T-helper 17 cell (primary cell): Measurements from ENCODE around the gene ACSM3. TPM values are rescaled to one million over a fixed set of nuclear protein-coding genes. Genes with fewer than 3 reads are reported as not detected.
A peak's percentile ranks its signal among the peaks of the same experiment; 100 is the strongest.
"Not testable (repeated sequence)": the region's sequence is repeated elsewhere in the genome, so short reads cannot be mapped to it uniquely, and the experiment has no call there.

Experiments used
- ATAC-seq: fragments of 150-1000 bp; cut with Tn5 transposase; 2 replicates; pipeline ENCODE4 v1.10.0; 2021; ENCODE audit warnings: mild to moderate bottlenecking, moderate library complexity
- DNase-seq, 3 donors: peaks; one replicate each; pipeline versions ENCODE4 v3.0.0 to v3.0.0-alpha.2; 2020 to 2021
- H3K9me3 ChIP-seq: one replicate; pipeline ENCODE4 v1.7.0; 2013; ENCODE audit warnings: low read length, mild to moderate bottlenecking; ENCODE audit not compliant: control insufficient read depth, poor library complexity, severe bottlenecking
- H3K27ac Mint-ChIP-seq: one replicate; pipeline ENCODE4 v1.8.0; 2022; ENCODE audit warnings: mild to moderate bottlenecking, moderate library complexity, mixed read lengths
- H3K27me3 Mint-ChIP-seq: one replicate; pipeline ENCODE4 v1.8.0; 2022; ENCODE audit warnings: mixed read lengths
- H3K36me3 Mint-ChIP-seq: one replicate; pipeline ENCODE4 v1.8.0; 2022; ENCODE audit warnings: low read depth, mixed read lengths
- H3K4me1 Mint-ChIP-seq: one replicate; pipeline ENCODE4 v1.8.0; 2022; ENCODE audit warnings: mild to moderate bottlenecking, mixed read lengths
- H3K4me3 Mint-ChIP-seq: one replicate; pipeline ENCODE4 v1.8.0; 2022; ENCODE audit warnings: mild to moderate bottlenecking, moderate library complexity, mixed read lengths
- total RNA-seq, 4 donors: library from RNA in 2 of 4; stranded (reverse) in 2 of 4; gene quantifications; one replicate each; pipeline ENCODE4 v1.2.3 and lab custom pipeline; 2022 to 2026

Gene ACSM3
- total RNA-seq, 2 donors from 2014 or later = 5.1 to 6.6 TPM

DNA sequence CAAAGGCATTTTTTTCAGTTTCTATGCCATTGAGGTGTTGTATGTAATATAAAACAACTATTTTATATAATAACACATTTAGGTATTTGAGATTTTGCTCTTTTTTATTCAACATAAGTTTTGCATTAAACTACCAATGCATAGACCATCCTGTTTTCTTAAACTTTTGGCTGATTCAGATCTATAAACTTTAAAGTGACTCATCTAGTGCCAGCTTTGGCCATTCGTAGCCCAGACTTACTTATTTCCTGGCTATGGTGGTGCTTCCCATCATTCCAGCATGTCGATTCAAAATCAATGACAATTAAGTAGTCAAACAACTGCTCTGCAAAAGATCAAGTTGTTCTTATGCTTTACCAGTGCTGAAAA is 39.4 kb downstream of the ACSM3 start:
- Mint-ChIP-seq H3K4me1 (peaks cover 23% of the 10 kb centered on the region), H3K36me3 (no peaks in the 10 kb centered on the region), H3K27me3 (no peaks in the 10 kb centered on the region), H3K27ac (no peak overlapping the region), H3K4me3 (no peak overlapping the region)
- no peaks in the 10 kb centered on the region for H3K9me3 ChIP-seq
- DNase-seq (no peak), ATAC-seq (no peak)

DNA sequence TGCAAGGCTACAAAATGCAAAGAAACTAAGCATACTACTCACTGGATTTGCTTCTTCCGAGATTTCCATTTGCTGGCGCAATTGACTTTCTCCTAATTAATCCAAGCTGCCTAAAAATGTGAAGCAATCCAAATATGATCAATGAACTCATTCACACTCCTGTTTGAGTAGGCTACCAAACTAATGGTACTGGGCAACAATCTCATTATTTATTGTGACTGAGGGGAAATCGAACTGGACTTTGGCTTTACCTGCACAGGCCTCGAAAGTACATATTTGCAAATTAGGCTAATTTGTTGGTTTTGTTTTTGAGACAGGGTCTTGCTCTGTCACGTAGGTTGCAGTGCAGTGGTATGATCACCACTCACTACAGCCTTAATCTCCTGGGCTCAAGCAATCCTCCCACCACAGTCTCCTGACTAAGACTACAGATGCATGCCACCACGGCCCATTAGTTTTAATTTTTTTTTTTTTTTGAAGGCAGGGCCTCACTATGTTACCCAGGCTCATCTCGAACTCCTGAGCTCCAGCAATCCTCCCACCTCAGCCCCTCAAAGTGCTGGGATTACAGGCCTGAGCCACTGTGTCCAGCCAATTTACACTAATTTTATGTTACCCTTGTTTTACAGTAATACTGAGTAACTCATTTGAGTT is 39.9 kb downstream of the ACSM3 start:
- H3K9me3 ChIP-seq = no peaks in the 10 kb centered on the region
- Mint-ChIP-seq H3K27me3 (no peaks in the 10 kb centered on the region), H3K4me3 (no peak overlapping the region), H3K36me3 (no peaks in the 10 kb centered on the region), H3K4me1 (peaks cover 18% of the 10 kb centered on the region), H3K27ac (no peak overlapping the region)
- ATAC-seq = no peak
- DNase-seq = no peak

DNA sequence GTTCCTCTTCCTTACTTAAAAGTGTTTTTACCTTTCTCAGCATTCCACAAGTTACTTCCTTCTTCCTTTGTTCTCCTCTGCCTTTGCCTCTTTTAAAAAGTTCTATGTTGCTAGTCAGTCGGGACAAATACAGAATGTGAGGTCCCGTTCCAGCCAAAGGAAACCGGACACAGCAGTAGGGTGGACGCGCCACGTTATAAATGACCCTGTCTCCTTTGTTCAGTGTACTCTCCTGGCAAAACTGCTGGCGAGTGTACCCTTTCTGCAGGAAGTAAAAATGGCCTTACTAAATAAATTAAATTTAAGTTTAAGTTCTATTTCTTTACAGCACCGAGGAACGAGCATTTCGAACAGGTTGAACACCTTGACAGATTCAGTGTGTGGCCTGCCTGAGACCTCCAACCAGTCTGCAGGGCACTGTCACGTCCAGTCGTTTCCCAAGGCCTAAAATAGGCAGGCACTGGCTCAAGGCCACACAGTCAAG is 41.9 kb downstream of the ACSM3 start:
- not testable (repeated sequence) for H3K36me3 Mint-ChIP-seq, H3K27me3 Mint-ChIP-seq, ATAC-seq, DNase-seq, H3K9me3 ChIP-seq
- H3K4me3 Mint-ChIP-seq = peak overlapping the region; percentile 97
- H3K4me1 Mint-ChIP-seq = peaks cover 16% of the 10 kb centered on the region
- peak overlapping the region; percentile 95 for H3K27ac Mint-ChIP-seq

DNA sequence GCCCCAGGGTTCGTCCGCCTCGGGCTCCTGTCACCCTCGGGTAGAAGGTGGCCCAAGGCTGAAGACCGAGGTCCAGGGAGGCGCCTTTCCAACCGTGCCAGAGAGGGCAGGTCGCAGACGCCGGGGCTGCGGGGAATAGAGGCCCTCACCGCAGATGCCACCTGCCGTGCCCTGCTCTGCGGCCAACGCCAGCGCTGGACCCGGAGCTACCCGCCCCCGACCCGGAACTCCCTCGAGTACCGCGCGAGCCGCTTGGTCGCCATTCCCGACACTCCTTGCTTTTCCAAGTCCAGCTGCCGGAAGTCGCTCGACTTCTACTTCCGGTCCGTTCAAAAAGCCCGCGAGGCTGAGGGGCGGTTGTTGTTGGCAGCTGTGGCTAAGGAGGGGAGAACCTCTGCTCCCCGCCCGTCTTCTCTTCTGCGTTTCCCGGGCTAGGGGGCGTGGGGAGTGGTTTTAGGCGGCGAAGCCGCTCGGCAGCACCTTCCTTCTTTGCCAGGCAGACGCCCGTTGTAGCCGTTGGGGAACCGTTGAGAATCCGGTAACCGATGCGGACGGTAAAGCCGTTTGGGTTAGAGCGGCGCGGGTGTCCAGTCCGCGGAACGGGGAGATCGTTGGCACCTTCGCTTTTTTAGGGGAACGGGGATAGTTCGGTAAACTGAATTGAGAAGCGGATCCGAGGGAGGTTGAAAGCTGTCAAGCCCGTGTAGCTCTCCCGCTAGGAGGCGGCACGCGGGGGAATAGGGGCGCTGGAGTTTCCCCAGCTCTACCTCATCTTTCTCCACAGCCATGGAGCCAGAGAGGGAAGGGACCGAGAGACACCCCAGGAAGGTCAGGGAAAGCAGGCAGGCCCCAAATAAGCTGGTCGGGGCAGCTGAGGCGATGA is 42.6 kb downstream of the ACSM3 start, which contains the start of the genes ERI2 and REXO5:
Gene ERI2 (minus strand): TSS at position 305 of the 883 bp plus-strand sequence. CDS start 42 bp downstream, at position 263.
Gene REXO5 (plus strand): TSS at position 360 of the 883 bp plus-strand sequence. CDS start 427 bp downstream, at position 787.
- Mint-ChIP-seq H3K27ac (peak within 1 kb of the TSS; percentile 95), H3K4me1 (peaks cover 16% of the 10 kb centered on the region), H3K27me3 (no peaks in the 10 kb centered on the region), H3K4me3 (peak within 1 kb of the TSS; percentile 97), H3K36me3 (no peaks in the 10 kb centered on the region)
- no peaks in the 10 kb centered on the region for H3K9me3 ChIP-seq
- DNase-seq (peak; percentile 50 to 59 (median 52)), ATAC-seq (peak; percentile 90)

DNA sequence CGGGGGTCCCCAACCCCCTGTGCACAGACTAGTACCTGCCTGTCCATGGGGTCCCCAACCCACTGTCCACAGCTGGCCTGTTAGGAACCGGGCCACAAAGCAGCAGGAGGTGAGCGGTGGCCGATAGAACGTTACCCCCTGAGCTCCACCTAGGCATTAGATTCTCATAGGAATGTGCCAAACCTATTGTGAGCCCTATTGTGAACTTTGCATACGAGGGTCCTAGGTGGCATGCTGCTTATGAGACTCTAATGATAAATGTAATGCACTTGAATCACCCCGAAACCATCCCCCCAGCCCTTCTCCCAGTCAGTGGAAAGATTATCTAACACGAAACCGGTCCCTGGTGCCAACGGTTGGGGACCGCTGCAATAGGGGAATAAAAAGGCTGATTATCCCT is 44.0 kb downstream of the ACSM3 start:
- ATAC-seq = no peak
- Mint-ChIP-seq H3K4me3 (peak overlapping the region; percentile 55), H3K36me3 (no peaks in the 10 kb centered on the region), H3K4me1 (peaks cover 16% of the 10 kb centered on the region), H3K27ac (peak overlapping the region; percentile 51), H3K27me3 (no peaks in the 10 kb centered on the region)
- DNase-seq = no peak
- H3K9me3 ChIP-seq = no peaks in the 10 kb centered on the region

DNA sequence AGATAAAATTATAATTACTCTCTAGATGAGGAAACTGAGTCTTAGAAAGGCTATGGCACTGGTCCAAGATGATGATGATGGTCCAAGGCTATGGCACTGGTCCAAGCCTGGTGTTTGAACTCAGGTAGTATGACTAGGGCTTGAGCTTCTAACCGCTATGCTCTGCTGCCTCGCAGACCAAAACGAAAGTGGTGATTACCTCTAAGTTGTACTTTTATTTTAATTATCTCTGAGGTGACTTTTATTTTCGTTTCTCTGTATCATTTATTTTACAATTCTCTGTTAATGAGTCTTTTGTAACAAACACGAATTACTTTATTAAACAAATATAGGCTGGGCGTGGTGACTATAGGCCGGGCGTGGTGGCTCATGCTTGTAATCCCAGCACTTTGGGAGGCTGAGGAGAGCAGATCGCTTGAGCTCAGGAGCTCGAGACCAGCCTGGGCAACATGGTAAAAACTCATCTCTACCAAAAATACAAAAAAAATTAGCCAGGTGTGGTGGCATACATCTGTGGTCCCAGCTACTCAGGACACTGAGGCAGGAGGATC is 48.1 kb downstream of the ACSM3 start:
- Mint-ChIP-seq H3K27me3 (no peaks in the 10 kb centered on the region), H3K4me3 (no peak overlapping the region), H3K36me3 (no peaks in the 10 kb centered on the region), H3K4me1 (peaks cover 13% of the 10 kb centered on the region), H3K27ac (no peak overlapping the region)
- ATAC-seq (no peak), DNase-seq (no peak)
- H3K9me3 ChIP-seq = no peaks in the 10 kb centered on the region

GRCh38 chr16:20812510-20812909 is 48.7 kb downstream of the ACSM3 start:
- no peak for ATAC-seq
- Mint-ChIP-seq H3K36me3 (no peaks in the 10 kb centered on the region), H3K4me1 (peaks cover 10% of the 10 kb centered on the region), H3K4me3 (no peak overlapping the region), H3K27me3 (no peaks in the 10 kb centered on the region), H3K27ac (no peak overlapping the region)
- no peak for DNase-seq
- H3K9me3 ChIP-seq = no peaks in the 10 kb centered on the region

GRCh38 chr16:20814784-20815183 is 51.0 kb downstream of the ACSM3 start:
- Mint-ChIP-seq H3K27ac (no peak overlapping the region), H3K4me3 (no peak overlapping the region)
- DNase-seq = no peak

DNA sequence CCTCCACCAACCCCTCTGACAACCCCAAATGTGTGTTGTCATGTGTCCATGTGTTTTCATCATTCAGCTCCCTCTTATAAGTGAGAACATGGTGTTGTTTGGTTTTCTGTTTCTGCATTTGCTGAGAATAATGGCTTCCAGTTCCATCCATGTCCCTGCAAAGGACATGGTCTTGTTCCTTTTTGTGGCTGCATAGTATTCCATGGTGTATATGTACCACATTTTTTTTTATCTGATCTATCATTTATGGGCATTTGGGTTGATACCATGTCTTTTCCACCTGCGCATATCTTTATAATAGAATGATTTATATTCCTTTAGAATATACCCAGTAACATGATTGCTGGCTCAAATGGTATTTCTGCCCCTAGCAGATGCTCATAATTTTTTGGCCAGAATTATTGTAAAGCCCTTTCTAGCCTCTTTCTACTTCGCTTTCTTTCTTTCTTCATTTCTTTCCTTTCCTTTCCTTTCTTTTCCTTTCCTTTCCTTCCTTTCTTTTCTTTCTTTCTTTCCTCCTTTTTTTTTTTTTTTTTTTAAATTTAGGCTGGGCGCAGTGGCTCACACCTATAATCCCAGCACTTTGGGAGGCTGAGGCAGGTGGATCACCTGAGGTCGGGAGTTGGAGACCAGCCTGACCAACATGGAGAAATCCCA is 55.2 kb downstream of the ACSM3 start:
- Mint-ChIP-seq H3K27ac (no peak overlapping the region), H3K4me1 (peaks cover 7% of the 10 kb centered on the region), H3K36me3 (no peaks in the 10 kb centered on the region), H3K4me3 (no peak overlapping the region), H3K27me3 (no peaks in the 10 kb centered on the region)
- no peaks in the 10 kb centered on the region for H3K9me3 ChIP-seq
- DNase-seq (no peak), ATAC-seq (no peak)

More at GRCh38 chr16:20814784-20815183, 51.0 kb downstream of the ACSM3 start:
- no peaks in the 10 kb centered on the region for H3K36me3 Mint-ChIP-seq
- H3K9me3 ChIP-seq = no peaks in the 10 kb centered on the region
- ATAC-seq = no peak
- H3K27me3 Mint-ChIP-seq = no peaks in the 10 kb centered on the region
- H3K4me1 Mint-ChIP-seq = peaks cover 10% of the 10 kb centered on the region

GRCh38 chr16:20821682-20822081 is 57.9 kb downstream of the ACSM3 start:
- no peak overlapping the region for H3K4me3 Mint-ChIP-seq
- DNase-seq = no peak
- no peaks in the 10 kb centered on the region for H3K36me3 Mint-ChIP-seq
- no peaks in the 10 kb centered on the region for H3K27me3 Mint-ChIP-seq
- peaks cover 5% of the 10 kb centered on the region for H3K4me1 Mint-ChIP-seq
- peak overlapping the region; percentile 69 for H3K27ac Mint-ChIP-seq
- no peak for ATAC-seq
- H3K9me3 ChIP-seq = no peaks in the 10 kb centered on the region

GRCh38 chr16:20822521-20823325 is 58.9 kb downstream of the ACSM3 start:
- no peaks in the 10 kb centered on the region for H3K27me3 Mint-ChIP-seq
- H3K27ac Mint-ChIP-seq = no peak overlapping the region
- no peaks in the 10 kb centered on the region for H3K36me3 Mint-ChIP-seq
- DNase-seq (no peak), ATAC-seq (no peak)
- H3K4me3 Mint-ChIP-seq = no peak overlapping the region
- peaks cover 3% of the 10 kb centered on the region for H3K4me1 Mint-ChIP-seq
- no peaks in the 10 kb centered on the region for H3K9me3 ChIP-seq

- no peak for ATAC-seq
- H3K9me3 ChIP-seq = no peaks in the 10 kb centered on the region
- H3K4me3 Mint-ChIP-seq = no peak overlapping the region
- no peaks in the 10 kb centered on the region for H3K36me3 Mint-ChIP-seq
- DNase-seq = no peak
- H3K4me1 Mint-ChIP-seq = no peaks in the 10 kb centered on the region
- no peaks in the 10 kb centered on the region for H3K27me3 Mint-ChIP-seq
- H3K27ac Mint-ChIP-seq = no peak overlapping the region
Measured at GRCh38 chr16:20826039-20826566, 62.3 kb downstream of the ACSM3 start.
